Gastrocnemius medialis (tissue), 4 donors: ENCODE results near the gene PLPPR4. TPM values are rescaled to one million over a fixed set of nuclear protein-coding genes. Genes with fewer than 3 reads are reported as not detected.

Source experiments
- ATAC-seq, 2 donors: fragments of 150-250 bp; one replicate each; pipeline ENCODE4 v1.9.1; 2016
- DNase-seq, 2 donors: peaks; one replicate each; pipeline ENCODE4 v3.0.0-alpha.2; 2019
- H3K27ac ChIP-seq, 4 donors: fragments of 200-600 bp; sonication (generic); 1 replicate in 1 of 4; 2 replicates in 3 of 4; pipeline ENCODE4 v1.5.1; 2016 to 2018; ENCODE audit warnings: mild to moderate bottlenecking in 2 of 4, moderate library complexity in 1 of 4
- H3K27me3 ChIP-seq, 3 donors: fragments of 200-600 bp; sonication (generic) in 2 of 3; 1 replicate in 1 of 3; 2 replicates in 2 of 3; pipeline versions ENCODE4 v1.5.1 to v1.6.0; 2016 to 2019; ENCODE audit warnings: mild to moderate bottlenecking in 1 of 3, moderate library complexity in 1 of 3
- H3K36me3 ChIP-seq, 2 donors: fragments of 200-600 bp; sonication (generic) in 1 of 2; one replicate each; pipeline ENCODE4 v1.5.1; 2017 to 2018
- H3K4me1 ChIP-seq, 2 donors: fragments of 200-600 bp; sonication (generic) in 1 of 2; one replicate each; pipeline ENCODE4 v1.5.1; 2016 to 2017; ENCODE audit warnings: mild to moderate bottlenecking in 2 of 2
- H3K4me3 ChIP-seq, 4 donors: fragments of 200-600 bp; sonication (generic) in 3 of 4; 1 replicate in 1 of 4; 2 replicates in 3 of 4; pipeline ENCODE4 v1.5.1; 2016 to 2019; ENCODE audit warnings: mild to moderate bottlenecking in 2 of 4
- H3K9me3 ChIP-seq, 3 donors: fragments of 200-600 bp; sonication (generic) in 2 of 3; 1 replicate in 1 of 3; 2 replicates in 2 of 3; pipeline ENCODE4 v1.5.1; 2016 to 2019
- CTCF ChIP-seq, 5 experiments: fragments of 450-650 bp in 3 of 5; fragments of 200-600 bp in 2 of 5; sonication (generic) in 2 of 5; IDR thresholded peaks in 4 of 5; conservative IDR thresholded peaks in 1 of 5; 1 replicate in 4 of 5; 2 replicates in 1 of 5; pipeline ENCODE4 v1.5.1; 2016 to 2019; ENCODE audit warnings: antibody characterized with exemption in 5 of 5, mild to moderate bottlenecking in 3 of 5, moderate library complexity in 3 of 5
- POLR2A ChIP-seq, 2 donors: fragments of 450-650 bp; IDR thresholded peaks; one replicate each; pipeline ENCODE4 v1.6.1; 2017; ENCODE audit warnings: antibody characterized with exemption in 2 of 2, mild to moderate bottlenecking in 2 of 2, moderate library complexity in 2 of 2
- in situ Hi-C, 4 donors: fragments of 200-750 bp; cut with MboI; loops; one replicate each; pipeline versions ENCODE4 v1.15.0 to v1.8.0; 2017; ENCODE audit warnings: low sequenced_read_pairs in 4 of 4
- intact Hi-C: fragments of 100-400 bp; cut with DNase I; formaldehyde crosslinking; loops from one replicate; pipeline ENCODE4 v1.15.1; 2023; ENCODE audit warnings: low total_unique reads
- total RNA-seq, 4 donors: library from RNA; depleted of rRNA; stranded (reverse); fragments of >200 nt; gene quantifications; one replicate each; pipeline versions ENCODE4 v1.1.0 to v1.2.3, GENCODE V29; 2016

Gene PLPPR4
- total RNA-seq, 4 donors from 2014 or later: 0.20 to 0.68 (median 0.27) TPM; not detected in 1

GRCh38 chr1:99269321-99269720 lies 5.0 kb downstream of the PLPPR4 start:
- ATAC-seq: no peak
- H3K4me1 ChIP-seq: peaks cover 3 to 6% of the 10 kb centered on the region in 2 donors
- no peak for TF ChIP-seq CTCF (IDR thresholded peaks at IDR 0.05 in 4 of 5, conservative IDR thresholded peaks at IDR 0.05 in 1 of 5)
- TF ChIP-seq POLR2A (IDR thresholded peaks at IDR 0.05): no peak
- H3K27me3 ChIP-seq: peaks cover 0 to 6% (median 6%) of the 10 kb centered on the region in 3 donors
- H3K9me3 ChIP-seq: no peaks in the 10 kb centered on the region
- in situ Hi-C loops (no loop called here), intact Hi-C loops (no loop called here)
- no peak overlapping the region for H3K4me3 ChIP-seq
- no peak overlapping the region for H3K27ac ChIP-seq
- no peak for DNase-seq
- H3K36me3 ChIP-seq: no peaks in the 10 kb centered on the region

GRCh38 chr1:99270646-99271045 lies 6.4 kb downstream of the PLPPR4 start:
- intact Hi-C loops: no loop called here
- DNase-seq: no peak
- Histone ChIP-seq H3K4me1 (no peaks in the 10 kb centered on the region), H3K27ac (no peak overlapping the region), H3K4me3 (no peak overlapping the region), H3K27me3 (peaks cover 0 to under 1% (median 0%) of the 10 kb centered on the region in 3 donors), H3K36me3 (no peaks in the 10 kb centered on the region), H3K9me3 (no peaks in the 10 kb centered on the region)
- in situ Hi-C loops: no loop called here
- ATAC-seq: no peak
- no peak for TF ChIP-seq CTCF (IDR thresholded peaks at IDR 0.05 in 4 of 5, conservative IDR thresholded peaks at IDR 0.05 in 1 of 5)
- no peak for TF ChIP-seq POLR2A (IDR thresholded peaks at IDR 0.05)

GRCh38 chr1:99271249-99271648 lies 7.0 kb downstream of the PLPPR4 start:
- Histone ChIP-seq H3K27ac (no peak overlapping the region), H3K27me3 (no peaks in the 10 kb centered on the region), H3K4me1 (no peaks in the 10 kb centered on the region), H3K9me3 (no peaks in the 10 kb centered on the region), H3K36me3 (no peaks in the 10 kb centered on the region), H3K4me3 (no peak overlapping the region)
- intact Hi-C loops (no loop called here), in situ Hi-C loops (no loop called here)
- no peak for ATAC-seq
- TF ChIP-seq POLR2A (IDR thresholded peaks at IDR 0.05) (no peak), CTCF (IDR thresholded peaks at IDR 0.05 in 4 of 5, conservative IDR thresholded peaks at IDR 0.05 in 1 of 5) (no peak)
- no peak for DNase-seq

- Histone ChIP-seq H3K27me3 (no peaks in the 10 kb centered on the region), H3K27ac (no peak overlapping the region), H3K9me3 (no peaks in the 10 kb centered on the region), H3K4me1 (no peaks in the 10 kb centered on the region), H3K4me3 (no peak overlapping the region), H3K36me3 (no peaks in the 10 kb centered on the region)
- DNase-seq: no peak
- in situ Hi-C loops: no loop called here
- no peak for TF ChIP-seq POLR2A (IDR thresholded peaks at IDR 0.05)
- no peak for TF ChIP-seq CTCF (IDR thresholded peaks at IDR 0.05 in 4 of 5, conservative IDR thresholded peaks at IDR 0.05 in 1 of 5)
- ATAC-seq: no peak
- intact Hi-C loops: no loop called here
These were observed 12.8 kb downstream of the PLPPR4 start for GRCh38 chr1:99277066-99277465.

- no peaks in the 10 kb centered on the region for H3K9me3 ChIP-seq
- in situ Hi-C loops: no loop called here
- TF ChIP-seq CTCF (IDR thresholded peaks at IDR 0.05 in 4 of 5, conservative IDR thresholded peaks at IDR 0.05 in 1 of 5): no peak
- no peak for TF ChIP-seq POLR2A (IDR thresholded peaks at IDR 0.05)
- no peaks in the 10 kb centered on the region for H3K36me3 ChIP-seq
- intact Hi-C loops: no loop called here
- H3K4me1 ChIP-seq: no peaks in the 10 kb centered on the region
- ATAC-seq (no peak), DNase-seq (no peak)
- H3K27ac ChIP-seq: no peak overlapping the region
- no peaks in the 10 kb centered on the region for H3K27me3 ChIP-seq
- H3K4me3 ChIP-seq: no peak overlapping the region
These were observed 15.2 kb downstream of the PLPPR4 start for GRCh38 chr1:99279525-99279924.
